ENCODE measurements around the gene PARD3B.

GRCh38 chr2:204770735-204771134, 225.5 kb downstream of the PARD3B start:
- TF ChIP-seq CTCF (IDR thresholded peaks at IDR 0.05) (no peak), POLR2A (IDR thresholded peaks at IDR 0.05) (no peak), POLR2AphosphoS5 (IDR thresholded peaks at IDR 0.05) (no peak)

All from prostate gland (tissue), 2 donors.